Spleen (tissue), 11 donors: Measurements from ENCODE around the gene PHLDB1. TPM values are rescaled to one million over a fixed set of nuclear protein-coding genes. Genes with fewer than 3 reads are reported as not detected.

Experiments
- DNase-seq: peaks from one replicate; pipeline ENCODE4 v3.0.0-alpha.2; 2020
- H3K27ac ChIP-seq, 8 donors: fragments of 200-600 bp; sonication (generic) in 7 of 8; 1 replicate in 4 of 8; 2 replicates in 4 of 8; pipeline versions ENCODE4 v1.5.0 to v1.8.0; 2016 to 2021; ENCODE audit warnings: inconsistent platforms in 4 of 8, mild to moderate bottlenecking in 4 of 8, moderate library complexity in 1 of 8
- H3K27me3 ChIP-seq, 7 donors: fragments of 200-600 bp; sonication (generic) in 6 of 7; replicated peaks in 1 of 7; 1 replicate in 4 of 7; 2 replicates in 3 of 7; pipeline versions ENCODE4 v1.5.0 to v1.8.0; 2016 to 2021; ENCODE audit warnings: inconsistent platforms in 3 of 7, mild to moderate bottlenecking in 1 of 7
- H3K36me3 ChIP-seq, 6 donors: fragments of 200-600 bp; sonication (generic) in 5 of 6; 1 replicate in 4 of 6; 2 replicates in 2 of 6; pipeline versions ENCODE4 v1.5.0 to v1.8.0; 2016 to 2021; ENCODE audit warnings: inconsistent platforms in 2 of 6
- H3K4me1 ChIP-seq, 6 donors: fragments of 200-600 bp; sonication (generic) in 5 of 6; 1 replicate in 3 of 6; 2 replicates in 3 of 6; pipeline versions ENCODE4 v1.5.0 to v1.8.0; 2016 to 2021; ENCODE audit warnings: inconsistent platforms in 3 of 6
- H3K4me3 ChIP-seq, 8 donors: fragments of 200-600 bp; sonication (generic) in 7 of 8; 1 replicate in 4 of 8; 2 replicates in 4 of 8; pipeline versions ENCODE4 v1.5.0 to v1.8.0; 2016 to 2021; ENCODE audit warnings: inconsistent platforms in 4 of 8, mild to moderate bottlenecking in 4 of 8, moderate library complexity in 2 of 8
- H3K9me3 ChIP-seq, 8 donors: fragments of 200-600 bp; sonication (generic) in 7 of 8; 1 replicate in 4 of 8; 2 replicates in 4 of 8; pipeline versions ENCODE4 v1.5.0 to v1.8.0; 2016 to 2021; ENCODE audit warnings: inconsistent platforms in 4 of 8
- POLR2A ChIP-seq, 3 donors: fragments of 450-650 bp; IDR thresholded peaks; one replicate each; pipeline ENCODE4 v1.5.1; 2017; ENCODE audit warnings: antibody characterized with exemption in 3 of 3, mild to moderate bottlenecking in 1 of 3
- POLR2AphosphoS5 ChIP-seq, 3 donors: sonication (generic); formaldehyde crosslinking; IDR thresholded peaks; one replicate each; pipeline ENCODE4 v1.5.1; 2017; ENCODE audit warnings: antibody characterized with exemption in 3 of 3
- WGBS, 5 donors: extraction: QIAGEN DNeasy Blood & Tissue Kit in 3 of 5; methylation state at CpG; one replicate each; pipeline versions ENCODE4 v1.1.5 to v1.1.7; 2013 to 2018; 5-methylcytosine and 5-hydroxymethylcytosine counted together
- intact Hi-C: fragments of 100-400 bp; cut with DNase I; formaldehyde crosslinking; loops from one replicate; pipeline ENCODE4 v1.15.0; 2023; ENCODE audit warnings: low total_unique reads
- polyA plus RNA-seq, 3 donors: library from polyadenylated mRNA; stranded (reverse); fragments of 200-250 nt; gene quantifications; one replicate each; pipeline ENCODE4 v1.2.1, GENCODE V29; 2013
- total RNA-seq, 7 donors: library from RNA; depleted of rRNA in 3 of 7; stranded (reverse); fragments of >200 nt in 3 of 7; fragmentation: NEBNext Ultra II Directional in 4 of 7; extraction: Animal tissue kit (Norgen Biotek cat#: 25700) in 4 of 7; gene quantifications; one replicate each; pipeline versions ENCODE4 v1.1.0 to v1.2.1, GENCODE V29; 2016 to 2021
- TF ChIP-seq, protein P1 (sequence below), 11 experiments: fragments of 200-600 bp in 7 of 11; fragments of 450-650 bp in 4 of 11; sonication (generic) in 4 of 11; IDR thresholded peaks in 8 of 11; conservative IDR thresholded peaks in 3 of 11; 1 replicate in 7 of 11; 2 replicates in 4 of 11; pipeline versions ENCODE4 v1.4.0 to v1.8.0; 2016 to 2021; ENCODE audit warnings: antibody characterized with exemption in 11 of 11, inconsistent platforms in 4 of 11, mild to moderate bottlenecking in 1 of 11
- donor health status: healthy with polysubstance abuse.
- donor health status: DM: no; HTN: no; CAD: no; lungs with moderate emphysema.
- donor health status: DM: no; HTN: no; CAD: no.
- donor health status: Bipolar disorder and iron deficiency.
- donor health status: healthy.
- donor health status: DM: no; HTN: no; CAD: no.
- donor health status: DM: yes; HTN: yes; CAD: no.

Gene PHLDB1
- total and polyA plus RNA-seq, 10 donors, result 13.0 to 162 (median 69.9) TPM

DNA sequence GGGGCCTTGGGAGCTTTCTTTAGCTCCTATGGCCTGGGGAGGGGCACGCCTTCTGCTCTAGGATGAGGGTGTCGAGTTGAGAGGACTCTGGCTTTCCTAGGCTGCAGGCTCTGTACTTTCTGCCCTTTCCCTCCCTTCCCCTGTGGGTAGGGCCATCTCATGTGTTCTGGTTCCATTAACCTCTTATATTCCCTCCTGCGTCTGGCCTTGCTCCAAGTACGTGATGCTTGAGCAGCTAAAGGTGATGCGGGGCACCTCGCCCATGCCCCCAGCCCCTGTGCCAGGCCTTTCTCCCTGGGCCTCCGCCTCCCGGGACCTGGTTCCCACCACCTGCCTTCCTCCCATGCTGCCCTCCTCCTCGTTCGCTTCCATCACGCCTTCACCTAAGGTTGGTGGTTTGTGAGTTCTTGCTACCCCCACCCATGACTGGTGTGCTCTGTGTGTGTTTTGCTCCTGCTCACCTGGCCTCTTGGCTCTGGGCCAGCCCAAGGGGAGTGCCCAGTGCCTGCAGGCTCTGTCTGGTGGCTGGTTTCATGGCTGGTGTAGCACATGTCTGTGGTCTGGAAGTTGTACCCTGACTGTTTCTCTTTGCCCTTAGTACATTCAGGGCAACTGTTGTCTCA, 34.1 kb downstream of the PHLDB1 start:
- peaks cover 0 to 6% (median 0%) of the 10 kb centered on the region in 6 donors for H3K4me1 ChIP-seq
- TF ChIP-seq POLR2AphosphoS5 (IDR thresholded peaks at IDR 0.05) (no peak), POLR2A (IDR thresholded peaks at IDR 0.05) (no peak)
- TF ChIP-seq, protein P1, sequence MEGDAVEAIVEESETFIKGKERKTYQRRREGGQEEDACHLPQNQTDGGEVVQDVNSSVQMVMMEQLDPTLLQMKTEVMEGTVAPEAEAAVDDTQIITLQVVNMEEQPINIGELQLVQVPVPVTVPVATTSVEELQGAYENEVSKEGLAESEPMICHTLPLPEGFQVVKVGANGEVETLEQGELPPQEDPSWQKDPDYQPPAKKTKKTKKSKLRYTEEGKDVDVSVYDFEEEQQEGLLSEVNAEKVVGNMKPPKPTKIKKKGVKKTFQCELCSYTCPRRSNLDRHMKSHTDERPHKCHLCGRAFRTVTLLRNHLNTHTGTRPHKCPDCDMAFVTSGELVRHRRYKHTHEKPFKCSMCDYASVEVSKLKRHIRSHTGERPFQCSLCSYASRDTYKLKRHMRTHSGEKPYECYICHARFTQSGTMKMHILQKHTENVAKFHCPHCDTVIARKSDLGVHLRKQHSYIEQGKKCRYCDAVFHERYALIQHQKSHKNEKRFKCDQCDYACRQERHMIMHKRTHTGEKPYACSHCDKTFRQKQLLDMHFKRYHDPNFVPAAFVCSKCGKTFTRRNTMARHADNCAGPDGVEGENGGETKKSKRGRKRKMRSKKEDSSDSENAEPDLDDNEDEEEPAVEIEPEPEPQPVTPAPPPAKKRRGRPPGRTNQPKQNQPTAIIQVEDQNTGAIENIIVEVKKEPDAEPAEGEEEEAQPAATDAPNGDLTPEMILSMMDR (IDR thresholded peaks at IDR 0.05 in 8 of 11, conservative IDR thresholded peaks at IDR 0.05 in 3 of 11), result no peak
- 86 to 94% (median 90%) methylated on average over 11 of the region's 11 CpGs for WGBS, 5 donors
- H3K9me3 ChIP-seq, result no peaks in the 10 kb centered on the region
- intact Hi-C loops, result no loop called here
- peaks cover 0 to 100% (median 29%) of the 10 kb centered on the region in 6 donors for H3K36me3 ChIP-seq
- H3K27me3 ChIP-seq, result no peaks in the 10 kb centered on the region
- no peak overlapping the region for H3K27ac ChIP-seq
- H3K4me3 ChIP-seq, result no peak overlapping the region
- DNase-seq, result no peak

- TF ChIP-seq, protein P1 (IDR thresholded peaks at IDR 0.05 in 8 of 11, conservative IDR thresholded peaks at IDR 0.05 in 3 of 11), result no peak
- TF ChIP-seq POLR2A (IDR thresholded peaks at IDR 0.05) (no peak), POLR2AphosphoS5 (IDR thresholded peaks at IDR 0.05) (no peak)
- Histone ChIP-seq H3K4me3 (no peak overlapping the region), H3K9me3 (no peaks in the 10 kb centered on the region), H3K36me3 (peaks cover 0 to 99% (median 25%) of the 10 kb centered on the region in 6 donors), H3K27me3 (no peaks in the 10 kb centered on the region), H3K4me1 (peaks cover 0 to 6% (median 0%) of the 10 kb centered on the region in 6 donors), H3K27ac (peak overlapping the region in 3 of 8 donors; percentile 2 to 24 (median 15))
- WGBS, 5 donors, result 74 to 90% (median 78%) methylated on average over 11 of the region's 11 CpGs
- intact Hi-C loops, result no loop called here
- no peak for DNase-seq
Observed at GRCh38 chr11:118643142-118643994, 36.0 kb downstream of the PHLDB1 start.

DNA sequence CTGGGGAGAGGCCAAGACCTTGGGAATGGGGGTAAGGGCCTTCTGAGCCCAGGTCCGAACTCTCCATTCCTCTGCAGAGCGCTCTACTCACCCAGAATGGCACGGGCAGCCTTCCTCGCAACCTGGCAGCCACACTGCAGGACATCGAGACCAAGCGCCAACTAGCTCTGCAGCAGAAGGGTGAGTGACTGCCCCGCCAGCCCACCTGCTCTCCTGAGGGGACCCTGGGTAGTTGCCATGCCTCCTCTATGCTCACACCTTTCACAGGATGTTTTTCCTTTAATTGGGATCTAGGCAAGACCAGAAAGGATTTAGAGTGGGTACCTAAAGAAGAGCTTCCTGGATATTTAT, 36.6 kb downstream of the PHLDB1 start:
- Histone ChIP-seq H3K9me3 (no peaks in the 10 kb centered on the region), H3K4me1 (peaks cover 0 to 6% (median 0%) of the 10 kb centered on the region in 6 donors), H3K4me3 (no peak overlapping the region), H3K27ac (peak overlapping the region in 1 of 8 donors; percentile 2), H3K27me3 (no peaks in the 10 kb centered on the region), H3K36me3 (peaks cover 0 to 99% (median 25%) of the 10 kb centered on the region in 6 donors)
- intact Hi-C loops, result no loop called here
- TF ChIP-seq, protein P1 (IDR thresholded peaks at IDR 0.05 in 8 of 11, conservative IDR thresholded peaks at IDR 0.05 in 3 of 11), result no peak
- TF ChIP-seq POLR2A (IDR thresholded peaks at IDR 0.05), result no peak
- TF ChIP-seq POLR2AphosphoS5 (IDR thresholded peaks at IDR 0.05), result no peak
- 82 to 97% (median 90%) methylated on average over 7 of the region's 7 CpGs; no CpG with 5 or more reads in 1 of the 5 donors for WGBS, 5 donors
- no peak for DNase-seq

DNA sequence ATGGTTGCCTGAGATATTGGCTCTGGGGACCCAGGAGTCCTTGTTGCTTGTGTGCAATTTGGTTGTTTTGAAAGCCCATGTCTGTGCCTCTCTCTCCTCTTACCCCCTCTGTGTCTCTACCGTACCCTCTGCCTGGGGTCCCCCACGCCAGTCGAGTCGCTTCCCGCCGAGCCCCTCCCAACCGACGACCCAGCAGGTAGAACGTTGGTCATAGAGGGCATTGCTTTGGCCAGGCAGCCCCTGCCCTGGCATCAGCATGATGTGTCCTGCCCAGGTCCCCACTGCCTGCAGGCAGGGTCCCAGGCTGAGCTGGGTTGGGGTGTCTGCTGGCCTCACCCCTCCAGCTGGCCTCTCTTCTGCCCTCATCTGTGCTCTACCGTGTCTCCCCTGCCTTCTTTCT, 37.1 kb downstream of the PHLDB1 start:
- DNase-seq, result no peak
- no peak for TF ChIP-seq POLR2AphosphoS5 (IDR thresholded peaks at IDR 0.05)
- TF ChIP-seq, protein P1 (IDR thresholded peaks at IDR 0.05 in 8 of 11, conservative IDR thresholded peaks at IDR 0.05 in 3 of 11), result no peak
- no peak for TF ChIP-seq POLR2A (IDR thresholded peaks at IDR 0.05)
- no peak overlapping the region for H3K4me3 ChIP-seq
- H3K9me3 ChIP-seq, result no peaks in the 10 kb centered on the region
- no peak overlapping the region for H3K27ac ChIP-seq
- 93 to 99% (median 94%) methylated on average over 10 of the region's 10 CpGs for WGBS, 5 donors
- H3K36me3 ChIP-seq, result peaks cover 0 to 99% (median 25%) of the 10 kb centered on the region in 6 donors
- H3K4me1 ChIP-seq, result peaks cover 0 to 6% (median 0%) of the 10 kb centered on the region in 6 donors
- intact Hi-C loops, result no loop called here
- no peaks in the 10 kb centered on the region for H3K27me3 ChIP-seq
